H9 (cell line): ENCODE data around the gene SORCS2. TPM values are rescaled to one million over a fixed set of nuclear protein-coding genes. Genes with fewer than 3 reads are reported as not detected.

Source experiments
- DNase-seq: peaks from one replicate; pipeline ENCODE4 v3.0.0-alpha.2; 2017
- H2AFZ ChIP-seq: one replicate; pipeline ENCODE4 v1.6.1; 2013; ENCODE audit warnings: mild to moderate bottlenecking, low read length, control low read depth, moderate library complexity
- H2AK5ac ChIP-seq: 2 replicates; pipeline ENCODE4 v1.6.1; 2013; ENCODE audit warnings: low read length, control low read depth, mixed read lengths; ENCODE audit not compliant: insufficient read length
- H2BK120ac ChIP-seq: one replicate; pipeline ENCODE4 v1.6.1; 2013; ENCODE audit warnings: low read depth, mild to moderate bottlenecking, low read length, control low read depth, inconsistent platforms; ENCODE audit not compliant: poor library complexity, severe bottlenecking
- H2BK12ac ChIP-seq: 2 replicates; pipeline ENCODE4 v1.6.1; 2013; ENCODE audit warnings: low read length, control low read depth, mixed read lengths, low read depth; ENCODE audit not compliant: insufficient read length
- H2BK15ac ChIP-seq: 2 replicates; pipeline ENCODE4 v1.6.1; 2013; ENCODE audit warnings: low read depth, low read length, control low read depth
- H2BK20ac ChIP-seq: one replicate; pipeline ENCODE4 v1.6.1; 2013; ENCODE audit warnings: low read depth, mild to moderate bottlenecking, low read length, control low read depth, inconsistent platforms; ENCODE audit not compliant: poor library complexity, severe bottlenecking
- H2BK5ac ChIP-seq: 2 replicates; pipeline ENCODE4 v1.6.1; 2013; ENCODE audit warnings: low read length, control low read depth, mixed read lengths; ENCODE audit not compliant: insufficient read length
- H3K14ac ChIP-seq: 2 replicates; pipeline ENCODE4 v1.6.1; 2013; ENCODE audit warnings: low read length, control low read depth; ENCODE audit not compliant: insufficient read depth
- H3K18ac ChIP-seq: 2 replicates; pipeline ENCODE4 v1.6.1; 2013; ENCODE audit warnings: low read depth, mild to moderate bottlenecking, mixed read lengths, low read length, control low read depth; ENCODE audit not compliant: insufficient read length
- H3K23ac ChIP-seq: 2 replicates; pipeline ENCODE4 v1.6.1; 2013; ENCODE audit warnings: low read length, control low read depth, mixed read lengths, low read depth; ENCODE audit not compliant: insufficient read length
- H3K23me2 ChIP-seq: 2 replicates; pipeline ENCODE4 v1.6.1; 2013; ENCODE audit warnings: low read depth, mild to moderate bottlenecking, mixed read lengths, low read length, control low read depth; ENCODE audit not compliant: insufficient read length, poor library complexity, severe bottlenecking
- H3K27ac ChIP-seq: 2 replicates; pipeline ENCODE4 v1.5.1; 2013; ENCODE audit warnings: low read length, control low read depth, mixed read lengths, low read depth; ENCODE audit not compliant: insufficient read length
- H3K27me3 ChIP-seq: 2 replicates; pipeline ENCODE4 v1.6.1; 2013; ENCODE audit warnings: low read length, control low read depth, inconsistent platforms; ENCODE audit not compliant: insufficient read depth
- H3K4ac ChIP-seq: 2 replicates; pipeline ENCODE4 v1.6.1; 2013; ENCODE audit warnings: low read depth, mild to moderate bottlenecking, control low read depth, inconsistent platforms, low read length, moderate library complexity
- H3K4me1 ChIP-seq: 2 replicates; pipeline ENCODE4 v1.6.1; 2013; ENCODE audit warnings: low read length, control low read depth, inconsistent platforms; ENCODE audit not compliant: insufficient read depth
- H3K4me2 ChIP-seq: 2 replicates; pipeline ENCODE4 v1.6.1; 2013; ENCODE audit warnings: low read length, control low read depth, mixed read lengths; ENCODE audit not compliant: insufficient read length, insufficient read depth
- H3K56ac ChIP-seq: 2 replicates; pipeline ENCODE4 v1.6.1; 2013; ENCODE audit warnings: low read depth, mild to moderate bottlenecking, mixed read lengths, low read length, control low read depth; ENCODE audit not compliant: insufficient read length
- H3K79me1 ChIP-seq: 2 replicates; pipeline ENCODE4 v1.6.1; 2013; ENCODE audit warnings: low read depth, mild to moderate bottlenecking, moderate library complexity, low read length, control low read depth, inconsistent platforms; ENCODE audit not compliant: insufficient read depth, poor library complexity, severe bottlenecking
- H3K79me2 ChIP-seq: 2 replicates; pipeline ENCODE4 v1.6.1; 2013; ENCODE audit warnings: low read length, control low read depth, inconsistent platforms; ENCODE audit not compliant: insufficient read depth
- H3K9ac ChIP-seq: 2 replicates; pipeline ENCODE4 v1.6.1; 2013; ENCODE audit warnings: low read length, control low read depth, mixed read lengths; ENCODE audit not compliant: insufficient read length; ENCODE audit errors: extremely low read depth
- H3K9me3 ChIP-seq: one replicate; pipeline ENCODE4 v1.6.1; 2013; ENCODE audit warnings: low read depth, low read length, inconsistent platforms; ENCODE audit not compliant: control insufficient read depth
- H3T11ph ChIP-seq: one replicate; pipeline ENCODE4 v1.6.1; 2013; ENCODE audit warnings: mild to moderate bottlenecking, low read length, control low read depth, inconsistent platforms
- H4K20me1 ChIP-seq: one replicate; pipeline ENCODE4 v1.6.1; 2013; ENCODE audit not compliant: control insufficient read depth, insufficient read length, insufficient read depth
- H4K5ac ChIP-seq: 2 replicates; pipeline ENCODE4 v1.6.1; 2013; ENCODE audit warnings: low read depth, mild to moderate bottlenecking, mixed read lengths, low read length, control low read depth; ENCODE audit not compliant: insufficient read length
- H4K8ac ChIP-seq: replicated peaks from 2 replicates; pipeline ENCODE4 v1.6.1; 2013; ENCODE audit warnings: low read length, control low read depth, mixed read lengths, low read depth; ENCODE audit not compliant: insufficient read length
- H4K91ac ChIP-seq: 2 replicates; pipeline ENCODE4 v1.6.1; 2013; ENCODE audit warnings: low read depth, mild to moderate bottlenecking, moderate library complexity, mixed read lengths, low read length, control low read depth; ENCODE audit not compliant: insufficient read length
- H3K27ac Mint-ChIP-seq, 3 experiments: 2 replicates in 2 of 3; 3 replicates in 1 of 3; pipeline ENCODE4 v1.8.0; 2020 to 2021; ENCODE audit warnings: mixed read lengths in 3 of 3, mild to moderate bottlenecking in 1 of 3, moderate library complexity in 1 of 3
- H3K27me3 Mint-ChIP-seq: 2 replicates; pipeline ENCODE4 v1.8.0; 2021; ENCODE audit warnings: low read depth, mild to moderate bottlenecking, moderate library complexity, mixed read lengths
- H3K36me3 Mint-ChIP-seq, 3 experiments: 2 replicates in 2 of 3; 3 replicates in 1 of 3; pipeline ENCODE4 v1.8.0; 2020 to 2021; ENCODE audit warnings: low read depth in 3 of 3, mixed read lengths in 3 of 3; ENCODE audit not compliant: insufficient read depth in 1 of 3
- H3K4me1 Mint-ChIP-seq, 2 experiments: 2 replicates each; pipeline ENCODE4 v1.8.0; 2020; ENCODE audit warnings: mixed read lengths in 2 of 2
- H3K4me3 Mint-ChIP-seq, 2 experiments: 2 replicates in 1 of 2; 3 replicates in 1 of 2; pipeline ENCODE4 v1.8.0; 2020 to 2021; ENCODE audit warnings: mild to moderate bottlenecking in 2 of 2, mixed read lengths in 2 of 2, moderate library complexity in 1 of 2
- H3K9me3 Mint-ChIP-seq, 2 experiments: 2 replicates in 1 of 2; 3 replicates in 1 of 2; pipeline ENCODE4 v1.8.0; 2020; ENCODE audit warnings: mild to moderate bottlenecking in 2 of 2, mixed read lengths in 2 of 2, moderate library complexity in 1 of 2
- WGBS: extraction: QIAGEN DNeasy Blood & Tissue Kit; methylation state at CpG from one replicate; pipeline ENCODE4 v1.1.7; 2013; ENCODE audit warnings: missing lambda C conversion rate, low lambda C conversion rate, mixed read lengths; ENCODE audit not compliant: insufficient read length; ENCODE audit errors: extremely low coverage; 5-methylcytosine and 5-hydroxymethylcytosine counted together
- total RNA-seq: library from RNA; stranded (reverse); gene quantifications from 2 replicates; pipeline ENCODE4 v1.2.1, GENCODE V29; 2021
- TF ChIP-seq, protein P1 (sequence below): fragments of 200-600 bp; sonication (generic); conservative IDR thresholded peaks from 3 replicates; pipeline ENCODE4 v1.8.0; 2021; ENCODE audit warnings: antibody characterized with exemption, mild to moderate bottlenecking

Gene SORCS2
- total RNA-seq, 1 experiment from 2014 or later: 0.57 TPM

GRCh38 chr4:7665321-7665720, 473.0 kb downstream of the SORCS2 start:
- H4K8ac ChIP-seq: no peak overlapping the region
- H4K20me1 ChIP-seq: no peaks in the 10 kb centered on the region
- H2AK5ac ChIP-seq: no peak overlapping the region
- no peak overlapping the region for H2AFZ ChIP-seq
- H3K18ac ChIP-seq: no peak overlapping the region
- Mint-ChIP-seq H3K27ac (peak overlapping the region in 2 of 3 experiments; percentile 1 to 71; a peak in 1 of 7 replicates), H3K4me1 (peaks cover 6 to 14% of the 10 kb centered on the region in 2 experiments), H3K9me3 (no peaks in the 10 kb centered on the region), H3K36me3 (no peaks in the 10 kb centered on the region), H3K27me3 (peaks cover 3% of the 10 kb centered on the region), H3K4me3 (no peak overlapping the region)
- H2BK5ac ChIP-seq: no peak overlapping the region
- no peak overlapping the region for H4K91ac ChIP-seq
- no CpG with 5 or more reads among the region's 3 CpGs for WGBS
- TF ChIP-seq, protein P1, sequence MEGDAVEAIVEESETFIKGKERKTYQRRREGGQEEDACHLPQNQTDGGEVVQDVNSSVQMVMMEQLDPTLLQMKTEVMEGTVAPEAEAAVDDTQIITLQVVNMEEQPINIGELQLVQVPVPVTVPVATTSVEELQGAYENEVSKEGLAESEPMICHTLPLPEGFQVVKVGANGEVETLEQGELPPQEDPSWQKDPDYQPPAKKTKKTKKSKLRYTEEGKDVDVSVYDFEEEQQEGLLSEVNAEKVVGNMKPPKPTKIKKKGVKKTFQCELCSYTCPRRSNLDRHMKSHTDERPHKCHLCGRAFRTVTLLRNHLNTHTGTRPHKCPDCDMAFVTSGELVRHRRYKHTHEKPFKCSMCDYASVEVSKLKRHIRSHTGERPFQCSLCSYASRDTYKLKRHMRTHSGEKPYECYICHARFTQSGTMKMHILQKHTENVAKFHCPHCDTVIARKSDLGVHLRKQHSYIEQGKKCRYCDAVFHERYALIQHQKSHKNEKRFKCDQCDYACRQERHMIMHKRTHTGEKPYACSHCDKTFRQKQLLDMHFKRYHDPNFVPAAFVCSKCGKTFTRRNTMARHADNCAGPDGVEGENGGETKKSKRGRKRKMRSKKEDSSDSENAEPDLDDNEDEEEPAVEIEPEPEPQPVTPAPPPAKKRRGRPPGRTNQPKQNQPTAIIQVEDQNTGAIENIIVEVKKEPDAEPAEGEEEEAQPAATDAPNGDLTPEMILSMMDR: no peak
- H3K4me2 ChIP-seq: no peak overlapping the region
- H3T11ph ChIP-seq: no peak overlapping the region
- H2BK12ac ChIP-seq: no peak overlapping the region
- no peak overlapping the region for H3K23ac ChIP-seq
- H2BK120ac ChIP-seq: no peak overlapping the region
- no peaks in the 10 kb centered on the region for H3K79me1 ChIP-seq
- DNase-seq: no peak
- H3K23me2 ChIP-seq: no peaks in the 10 kb centered on the region
- no peaks in the 10 kb centered on the region for H3K4me1 ChIP-seq
- H3K27me3 ChIP-seq: no peaks in the 10 kb centered on the region
- H3K9ac ChIP-seq: no peak overlapping the region
- H3K79me2 ChIP-seq: no peaks in the 10 kb centered on the region
- H3K9me3 ChIP-seq: no peaks in the 10 kb centered on the region
- H2BK15ac ChIP-seq: no peak overlapping the region
- no peak overlapping the region for H3K27ac ChIP-seq
- H3K4ac ChIP-seq: no peak overlapping the region
- no peak overlapping the region for H4K5ac ChIP-seq
- H2BK20ac ChIP-seq: no peak overlapping the region
- H3K14ac ChIP-seq: no peak overlapping the region
- H3K56ac ChIP-seq: no peak overlapping the region
